Fibroblast of skin of back (primary cell): ENCODE results near the gene SPATA2L. TPM values are rescaled to one million over a fixed set of nuclear protein-coding genes. Genes with fewer than 3 reads are reported as not detected.

Experiments
- DNase-seq: peaks from one replicate; pipeline ENCODE4 v3.0.0-alpha.2; 2013
- polyA plus RNA-seq, 2 experiments: library from polyadenylated mRNA; unstranded; fragments of 120-200 nt; gene quantifications; one replicate each; pipeline ENCODE4 v1.2.1, GENCODE V29; 2013; ENCODE audit not compliant: insufficient read length in 2 of 2

The SPATA2L gene
- polyA plus RNA-seq (2013, experiment 1 of 2; ENCODE audit: insufficient read length), result 6.9 TPM
- polyA plus RNA-seq (2013, experiment 2 of 2; ENCODE audit: insufficient read length), result 5.0 TPM

- peak; percentile 77 for DNase-seq
These were observed at the start of gene SPATA2L for GRCh38 chr16:89701425-89702406. Gene SPATA2L, minus strand, starts transcription at chr16:89701705. Its CDS starts 473 bp downstream, at chr16:89701232.

GRCh38 chr16:89749637-89750036 lies 48.1 kb upstream of the SPATA2L start:
- no peak for DNase-seq

- DNase-seq, result no peak
These were observed 47.4 kb upstream of the SPATA2L start for GRCh38 chr16:89748921-89749320.

GRCh38 chr16:89748076-89748475 lies 46.6 kb upstream of the SPATA2L start:
- no peak for DNase-seq

- DNase-seq, result no peak
These were observed 44.5 kb upstream of the SPATA2L start for GRCh38 chr16:89746043-89746442.

- no peak for DNase-seq
These were observed 43.3 kb upstream of the SPATA2L start for GRCh38 chr16:89744813-89745212.

GRCh38 chr16:89742948-89743347 lies 41.4 kb upstream of the SPATA2L start:
- DNase-seq, result no peak

GRCh38 chr16:89741342-89742014 lies 40.0 kb upstream of the SPATA2L start:
- no peak for DNase-seq

- DNase-seq, result no peak
These were observed 37.9 kb upstream of the SPATA2L start for GRCh38 chr16:89739383-89739782.

- no peak for DNase-seq
These were observed 37.2 kb upstream of the SPATA2L start for GRCh38 chr16:89738538-89739317.

GRCh38 chr16:89738072-89738377 lies 36.5 kb upstream of the SPATA2L start:
- DNase-seq, result no peak

- DNase-seq, result no peak
These were observed 36.0 kb upstream of the SPATA2L start for GRCh38 chr16:89737341-89738071.

- no peak for DNase-seq
These were observed 35.0 kb upstream of the SPATA2L start for GRCh38 chr16:89736554-89736953.

GRCh38 chr16:89733792-89734191 lies 32.3 kb upstream of the SPATA2L start:
- no peak for DNase-seq

- DNase-seq, result no peak
These were observed 31.8 kb upstream of the SPATA2L start for GRCh38 chr16:89733322-89733721.

GRCh38 chr16:89732918-89733242 lies 31.4 kb upstream of the SPATA2L start:
- DNase-seq, result no peak

- DNase-seq, result no peak
These were observed 30.8 kb upstream of the SPATA2L start for GRCh38 chr16:89732142-89732917.

GRCh38 chr16:89730610-89731234 lies 29.2 kb upstream of the SPATA2L start:
- no peak for DNase-seq

GRCh38 chr16:89729863-89730593 lies 28.5 kb upstream of the SPATA2L start:
- DNase-seq, result no peak

- no peak for DNase-seq
These were observed 27.8 kb upstream of the SPATA2L start for GRCh38 chr16:89729293-89729692.
